ENCODE measurements around the gene EIF3F. TPM values are rescaled to one million over a fixed set of nuclear protein-coding genes. Genes with fewer than 3 reads are reported as not detected.

Gene EIF3F
- total and polyA plus RNA-seq, 2 of the 8 experiments (the other 6 are each of a cell fraction or from before 2014, with no cell fraction given) = 222 to 388 TPM

DNA sequence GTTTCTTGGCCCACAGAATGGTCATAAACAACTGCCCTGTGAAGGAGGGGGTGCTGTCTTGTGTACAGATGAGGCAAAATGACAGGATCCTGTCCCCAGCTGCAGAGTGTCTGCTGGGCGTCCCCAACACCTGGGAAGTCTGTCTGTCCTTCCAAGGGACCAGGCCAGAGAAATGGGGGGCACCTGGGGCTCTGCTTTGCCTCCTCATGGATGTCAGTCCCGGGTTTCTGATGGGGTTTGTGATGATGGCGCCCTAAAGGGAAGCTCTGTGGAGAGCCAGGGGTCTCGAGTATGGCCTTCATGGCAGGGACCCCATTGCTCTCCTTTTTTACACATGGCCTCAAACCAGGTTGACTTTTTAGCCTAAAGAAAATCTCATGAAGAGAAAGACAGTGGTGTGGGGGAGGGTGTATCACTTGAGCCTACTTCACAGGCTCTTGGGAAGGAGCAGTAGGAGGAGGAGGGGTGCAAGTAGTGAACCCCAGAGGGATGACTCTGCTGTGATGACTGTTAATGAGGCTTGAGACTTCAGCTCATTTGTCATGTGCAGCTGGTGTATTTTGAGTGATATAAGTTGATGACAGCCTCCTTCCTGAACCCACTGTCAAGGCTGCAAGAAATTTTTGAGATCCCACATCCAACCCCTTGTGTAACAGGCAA lies 53.3 kb downstream of the EIF3F start (continued):
- no peak for TF ChIP-seq E2F6 (IDR thresholded peaks at IDR 0.05)
- TF ChIP-seq HDAC6 (IDR thresholded peaks at IDR 0.05; ENCODE audit: low read depth, low read length) = no peak
- TF ChIP-seq JUN (IDR thresholded peaks at IDR 0.05; ENCODE audit: low read depth, low read length) = no peak
- TF ChIP-seq POLR2A (IDR thresholded peaks at IDR 0.05; ENCODE audit: control extremely low read depth in 1 of 2, low read depth in 2 of 2, low read length in 2 of 2) = no peak
- TF ChIP-seq RAD21 (IDR thresholded peaks at IDR 0.05 in 1 of 2, conservative IDR thresholded peaks at IDR 0.05 in 1 of 2; ENCODE audit: low read depth in 2 of 2, low read length in 2 of 2) = no peak

All from H1 (cell line).